ENCODE measurements around the gene GUF1.
"Not testable (repeated sequence)": the region's sequence is repeated elsewhere in the genome, so short reads cannot be mapped to it uniquely, and the experiment has no call there.

The GUF1 gene

GRCh38 chr4:44713125-44713524 lies 34.9 kb downstream of the GUF1 start:
- DNase-seq: no peak

- DNase-seq: no peak
Observed at GRCh38 chr4:44716597-44716996, 38.4 kb downstream of the GUF1 start.

- DNase-seq: no peak
Observed at GRCh38 chr4:44720371-44720770, 42.2 kb downstream of the GUF1 start.

GRCh38 chr4:44722001-44722400 lies 43.8 kb downstream of the GUF1 start:
- DNase-seq: no peak

GRCh38 chr4:44725166-44725565 lies 46.9 kb downstream of the GUF1 start:
- no peak for DNase-seq

- no peak for DNase-seq
Observed at GRCh38 chr4:44725726-44726037, 47.5 kb downstream of the GUF1 start.

- DNase-seq: peak; percentile 74
Observed at GRCh38 chr4:44726038-44726871, 48.0 kb downstream of the GUF1 start, which contains the start of gene GNPDA2. Gene GNPDA2 (minus strand): TSS chr4:44726556. CDS start chr4:44722207, 4,349 bp downstream.

GRCh38 chr4:44727471-44727870 lies 49.3 kb downstream of the GUF1 start:
- no peak for DNase-seq

GRCh38 chr4:44728694-44729093 lies 50.5 kb downstream of the GUF1 start:
- DNase-seq: not testable (repeated sequence)

- no peak for DNase-seq
Observed at GRCh38 chr4:44736900-44737299, 58.7 kb downstream of the GUF1 start.

GRCh38 chr4:44738615-44739014 lies 60.4 kb downstream of the GUF1 start:
- DNase-seq: no peak

GRCh38 chr4:44740201-44740600 lies 62.0 kb downstream of the GUF1 start:
- no peak for DNase-seq

Data from effector CD4-positive, alpha-beta T cell (primary cell).